Common myeloid progenitor, CD34-positive (primary cell): ENCODE measurements around the gene GNB3.

Experiments used
- CTCF ChIA-PET: fragments of 350-600 bp; sonication (Branson Sonifier 250); formaldehyde crosslinking; loops from one replicate; lab custom pipeline; 2021; ENCODE audit warnings: antibody characterized with exemption; lab: Charles Lee
- POLR2A ChIA-PET: fragments of 350-600 bp; sonication (Branson Sonifier 250); formaldehyde crosslinking; loops from one replicate; lab custom pipeline; 2021; ENCODE audit warnings: antibody characterized with exemption; lab: Charles Lee
- DNase-seq, 3 donors: peaks; one replicate each; pipeline versions ENCODE4 v3.0.0 to v3.0.0-alpha.2; 2013
- H3K27ac ChIP-seq, 2 experiments: 1 replicate in 1 of 2; 2 replicates in 1 of 2; pipeline ENCODE4 v1.7.0; 2013; ENCODE audit warnings: inconsistent platforms in 2 of 2, low read length in 2 of 2, mild to moderate bottlenecking in 2 of 2, low read depth in 1 of 2, moderate library complexity in 1 of 2; ENCODE audit not compliant: severe bottlenecking in 2 of 2, insufficient read depth in 1 of 2, poor library complexity in 1 of 2
- H3K27me3 ChIP-seq, 5 experiments: replicated peaks in 2 of 5; 1 replicate in 3 of 5; 2 replicates in 2 of 5; pipeline versions ENCODE4 v1.6.1 to v1.7.0; 2013; ENCODE audit warnings: low read length in 4 of 5, mild to moderate bottlenecking in 2 of 5, moderate library complexity in 2 of 5, inconsistent platforms in 1 of 5; ENCODE audit not compliant: insufficient read depth in 5 of 5, control insufficient read depth in 4 of 5
- H3K36me3 ChIP-seq, 4 experiments: 1 replicate in 2 of 4; 2 replicates in 2 of 4; pipeline versions ENCODE4 v1.6.1 to v1.7.0; 2013; ENCODE audit warnings: low read length in 3 of 4, control low read depth in 1 of 4, mild to moderate bottlenecking in 1 of 4; ENCODE audit not compliant: control insufficient read depth in 4 of 4, insufficient read depth in 4 of 4
- H3K4me1 ChIP-seq, 4 experiments: 1 replicate in 3 of 4; 2 replicates in 1 of 4; pipeline versions ENCODE4 v1.6.1 to v1.7.1; 2013; ENCODE audit warnings: low read length in 3 of 4, mild to moderate bottlenecking in 3 of 4, control low read depth in 1 of 4, inconsistent platforms in 1 of 4, moderate library complexity in 1 of 4; ENCODE audit not compliant: control insufficient read depth in 4 of 4, insufficient read depth in 4 of 4; ENCODE audit errors: control extremely low read depth in 1 of 4
- H3K4me3 ChIP-seq, 7 experiments: 1 replicate in 4 of 7; 2 replicates in 3 of 7; pipeline versions ENCODE4 v1.5.1 to v1.7.0; 2013; ENCODE audit warnings: mild to moderate bottlenecking in 7 of 7, low read length in 6 of 7, moderate library complexity in 6 of 7, inconsistent platforms in 2 of 7, low read depth in 2 of 7, control low read depth in 1 of 7; ENCODE audit not compliant: insufficient read depth in 4 of 7, control insufficient read depth in 1 of 7; ENCODE audit errors: extremely low read depth in 1 of 7
- H3K9me3 ChIP-seq, 5 experiments: 1 replicate in 4 of 5; 2 replicates in 1 of 5; pipeline versions ENCODE4 v1.6.1 to v1.7.1; 2013; ENCODE audit warnings: low read length in 4 of 5, mild to moderate bottlenecking in 2 of 5, inconsistent platforms in 1 of 5, low read depth in 1 of 5, moderate library complexity in 1 of 5; ENCODE audit not compliant: control insufficient read depth in 4 of 5, insufficient read depth in 2 of 5; ENCODE audit errors: control extremely low read depth in 1 of 5
- WGBS: methylation state at CpG from one replicate; pipeline ENCODE4 v1.1.5; 2013; ENCODE audit not compliant: insufficient coverage; 5-methylcytosine and 5-hydroxymethylcytosine counted together

GNB3 gene

DNA sequence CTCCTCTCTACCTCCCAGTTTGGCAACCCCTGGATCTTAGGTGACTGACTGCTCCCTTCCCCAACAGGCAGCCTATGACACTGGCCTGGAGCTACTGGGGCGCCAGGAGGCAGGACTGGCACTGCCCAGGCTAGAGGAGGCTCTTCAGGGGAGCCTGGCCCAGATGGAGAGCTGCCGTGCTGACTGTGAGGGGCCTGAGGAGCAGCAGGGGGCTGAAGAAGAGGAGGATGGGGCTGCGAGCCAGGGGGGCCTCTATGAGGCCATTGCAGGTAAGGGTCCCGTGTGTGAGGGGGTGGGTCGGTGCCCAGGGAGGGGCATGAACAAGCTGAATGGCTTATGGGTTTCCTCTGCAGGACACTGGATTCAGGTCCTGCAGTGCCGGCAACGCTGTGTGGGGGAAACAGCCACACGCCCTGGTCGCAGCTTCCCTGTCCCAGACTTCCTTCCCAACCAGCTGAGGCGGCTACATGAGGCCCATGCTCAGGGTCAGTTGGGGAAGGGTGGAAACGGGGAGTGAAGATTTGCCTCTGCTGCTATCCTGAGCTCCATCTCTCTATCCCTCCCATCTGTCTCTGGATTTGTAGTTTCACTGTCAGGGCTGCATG is 10.3 kb upstream of the GNB3 start:
- ChIA-PET CTCF (interaction anchor here (0.9 to 13.0 kb wide), 10 partner anchors 10 to 76 kb away, joined by 3 to 97 read pairs (median 5); partner anchors contain the start of genes GNB3, MLF2 and PTMS), POLR2A (no interaction called here)
- H3K4me3 ChIP-seq, result no peak overlapping the region
- H3K4me1 ChIP-seq, result peaks cover 0 to 26% (median 24%) of the 10 kb centered on the region in 4 experiments
- 96% methylated on average over 7 of the region's 11 CpGs for WGBS
- no peak overlapping the region for H3K27ac ChIP-seq
- H3K36me3 ChIP-seq, result peaks cover 0 to 30% (median 2%) of the 10 kb centered on the region in 4 experiments
- peaks cover 0 to 7% (median 0%) of the 10 kb centered on the region in 5 experiments for H3K27me3 ChIP-seq
- no peak for DNase-seq
- no peaks in the 10 kb centered on the region for H3K9me3 ChIP-seq

DNA sequence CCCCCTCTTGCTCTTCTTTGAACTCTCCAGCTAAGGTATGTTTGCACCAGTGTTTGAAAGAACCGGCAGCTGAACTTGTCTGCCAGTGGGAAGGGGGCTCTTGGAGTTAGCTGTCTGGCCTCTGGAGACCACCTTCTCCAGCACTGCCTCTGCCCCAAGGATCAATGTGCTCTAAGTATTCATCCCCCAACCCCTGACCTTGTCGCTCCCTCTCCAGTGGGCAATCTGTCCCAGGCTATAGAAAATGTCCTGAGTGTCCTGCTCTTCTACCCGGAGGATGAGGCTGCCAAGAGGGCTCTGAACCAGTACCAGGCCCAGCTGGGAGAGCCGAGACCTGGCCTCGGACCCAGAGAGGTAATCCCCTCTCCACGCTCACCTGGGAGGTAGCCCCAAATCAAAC is 9.7 kb upstream of the GNB3 start:
- no peaks in the 10 kb centered on the region for H3K9me3 ChIP-seq
- no peak overlapping the region for H3K27ac ChIP-seq
- H3K36me3 ChIP-seq, result peaks cover 0 to 30% (median 2%) of the 10 kb centered on the region in 4 experiments
- H3K4me1 ChIP-seq, result peaks cover 0 to 27% (median 22%) of the 10 kb centered on the region in 4 experiments
- ChIA-PET CTCF (interaction anchor here (0.9 to 13.0 kb wide), 11 partner anchors 9 to 98 kb away, joined by 3 to 97 read pairs (median 6); partner anchors contain the start of genes GNB3 and MLF2), POLR2A (no interaction called here)
- whole genome bisulfite sequencing, result 96% methylated on average over 6 of the region's 6 CpGs
- no peak for DNase-seq
- no peak overlapping the region for H3K4me3 ChIP-seq
- H3K27me3 ChIP-seq, result peaks cover 0 to 7% (median 0%) of the 10 kb centered on the region in 5 experiments

DNA sequence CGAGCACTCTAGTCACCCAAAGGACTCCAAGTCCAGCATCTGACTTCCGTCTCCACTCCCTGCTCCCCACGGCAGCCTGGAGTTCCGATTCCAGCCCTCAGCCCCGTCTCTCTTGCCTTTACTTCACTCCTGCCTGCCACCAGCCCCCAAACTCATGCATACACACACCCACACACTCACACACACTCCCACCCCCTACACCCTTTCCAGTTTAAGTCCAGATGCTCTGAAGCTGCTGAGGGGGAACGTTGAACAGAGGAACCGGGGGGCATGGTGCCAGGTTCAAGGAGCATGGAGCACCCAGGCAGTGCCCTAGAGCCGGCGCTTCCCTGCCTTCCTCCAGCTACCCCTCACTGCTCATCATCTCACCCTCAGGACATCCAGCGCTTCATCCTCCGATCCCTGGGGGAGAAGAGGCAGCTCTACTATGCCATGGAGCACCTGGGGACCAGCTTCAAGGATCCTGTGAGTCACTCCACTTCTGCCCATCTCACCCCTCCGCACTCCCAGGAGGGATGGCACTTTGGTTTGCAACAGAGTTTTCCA is 9.2 kb upstream of the GNB3 start:
- H3K27ac ChIP-seq, result no peak overlapping the region
- peaks cover 0 to 7% (median 0%) of the 10 kb centered on the region in 5 experiments for H3K27me3 ChIP-seq
- WGBS, result 94% methylated on average over 9 of the region's 12 CpGs
- peaks cover 0 to 27% (median 22%) of the 10 kb centered on the region in 4 experiments for H3K4me1 ChIP-seq
- ChIA-PET CTCF (interaction anchor here (0.8 to 13.0 kb wide), 7 partner anchors 9 to 98 kb away, joined by 3 to 97 read pairs (median 6); partner anchors contain the start of genes GNB3 and MLF2), POLR2A (no interaction called here)
- no peak for DNase-seq
- H3K4me3 ChIP-seq, result no peak overlapping the region
- H3K9me3 ChIP-seq, result no peaks in the 10 kb centered on the region
- H3K36me3 ChIP-seq, result peaks cover 0 to 32% (median 2%) of the 10 kb centered on the region in 4 experiments

DNA sequence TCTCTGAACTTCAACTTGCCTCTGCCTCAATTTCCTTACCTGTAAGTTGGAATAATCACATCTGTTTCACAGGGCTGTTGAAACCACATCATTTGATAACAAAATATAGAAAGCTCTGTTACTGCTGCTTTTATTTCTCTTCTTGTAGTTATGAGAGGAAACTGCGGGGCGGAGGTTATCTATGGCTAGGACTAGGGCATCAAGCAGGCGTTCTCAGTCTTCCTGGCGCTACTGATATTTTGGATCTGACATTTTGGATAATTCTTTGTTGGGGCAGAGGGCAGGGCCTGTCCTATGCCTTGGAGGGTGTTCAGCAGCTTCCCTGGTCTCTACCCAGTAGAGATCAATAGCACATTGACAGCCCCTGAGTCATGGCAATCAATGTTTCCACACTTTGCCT is 8.6 kb upstream of the GNB3 start:
- no peak overlapping the region for H3K4me3 ChIP-seq

DNA sequence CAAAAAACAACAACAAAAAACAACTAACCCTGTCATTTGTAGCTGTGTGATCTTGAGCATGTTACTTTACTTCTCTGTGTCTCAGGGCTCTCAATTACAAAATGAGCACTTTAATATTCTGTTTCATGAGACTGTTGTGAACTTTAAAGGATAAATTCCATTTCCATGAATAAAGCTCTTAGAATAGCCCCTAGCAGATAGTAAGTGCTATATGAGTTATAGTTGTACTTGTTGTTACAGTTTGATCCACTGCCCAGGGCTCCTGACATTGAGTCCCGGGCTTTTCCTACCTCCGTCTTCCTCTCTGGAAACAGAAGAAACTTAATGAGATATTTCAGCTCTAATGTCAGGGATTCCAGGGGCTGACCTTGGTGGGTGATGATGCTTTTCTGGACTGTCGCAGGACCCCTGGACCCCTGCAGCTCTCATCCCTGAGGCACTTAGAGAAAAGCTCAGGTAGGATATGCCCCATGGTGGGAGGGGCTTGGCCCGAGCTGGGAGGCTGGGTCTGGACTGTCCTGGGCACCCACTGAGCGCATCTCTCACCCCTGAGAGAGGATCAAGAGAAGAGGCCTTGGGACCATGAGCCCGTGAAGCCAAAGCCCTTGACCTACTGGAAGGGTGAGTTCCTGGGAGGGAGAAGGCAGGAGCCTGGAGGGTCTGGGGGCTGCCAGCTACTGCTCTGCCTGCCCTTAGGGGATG is 7.4 kb upstream of the GNB3 start:
- CTCF ChIA-PET, result interaction anchor here (0.8 to 5.1 kb wide), 13 partner anchors 8 to 213 kb away, joined by 3 to 39 read pairs (median 7); partner anchors contain the start of genes CDCA3, MLF2 and SPSB2
- POLR2A ChIA-PET, result no interaction called here
- H3K36me3 ChIP-seq, result peaks cover 0 to 49% (median 4%) of the 10 kb centered on the region in 4 experiments

More for the DNA sequence above, 8.6 kb upstream of the GNB3 start:
- POLR2A ChIA-PET, result no interaction called here
- Histone ChIP-seq H3K36me3 (peaks cover 0 to 37% (median 2%) of the 10 kb centered on the region in 4 experiments), H3K4me1 (peaks cover 0 to 24% (median 21%) of the 10 kb centered on the region in 4 experiments), H3K27ac (no peak overlapping the region), H3K27me3 (peaks cover 0 to 7% (median 0%) of the 10 kb centered on the region in 5 experiments), H3K9me3 (no peaks in the 10 kb centered on the region)
- WGBS, result 88% methylated on average over 2 of the region's 4 CpGs
- CTCF ChIA-PET, result interaction anchor here (0.7 to 13.0 kb wide), 9 partner anchors 11 to 99 kb away, joined by 3 to 97 read pairs (median 3); partner anchors contain the start of gene MLF2
- DNase-seq, result no peak

DNA sequence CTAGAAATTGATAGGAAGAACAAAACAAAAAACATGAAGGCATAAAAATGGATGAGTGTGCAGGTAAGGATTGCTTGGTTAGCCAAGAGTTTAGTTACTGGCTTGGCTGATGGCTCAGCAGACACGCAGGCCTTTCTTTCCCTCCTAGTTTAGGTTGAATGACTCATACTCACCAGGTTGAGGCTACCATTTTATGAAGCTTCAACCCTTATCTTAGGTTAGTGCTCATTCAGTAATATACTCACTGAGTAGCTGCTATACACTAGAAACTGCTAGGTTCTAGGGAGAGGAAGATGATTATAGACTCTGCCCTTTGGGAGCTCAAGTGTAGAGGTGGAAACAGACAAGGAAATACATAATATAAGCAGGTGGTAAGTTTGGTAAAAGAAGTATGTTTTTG is 6.5 kb upstream of the GNB3 start:
- Histone ChIP-seq H3K4me3 (no peak overlapping the region), H3K36me3 (peaks cover 0 to 58% (median 4%) of the 10 kb centered on the region in 4 experiments), H3K27ac (no peak overlapping the region), H3K27me3 (peaks cover 0 to 6% (median 0%) of the 10 kb centered on the region in 5 experiments), H3K9me3 (no peaks in the 10 kb centered on the region), H3K4me1 (peaks cover 0 to 10% (median 5%) of the 10 kb centered on the region in 4 experiments)
- ChIA-PET CTCF (interaction anchor here (0.6 to 5.1 kb wide), 18 partner anchors 9 to 213 kb away, joined by 3 to 39 read pairs (median 4); partner anchors contain the start of genes CD4, CDCA3, GPR162 and LAG3), POLR2A (no interaction called here)
- 100% methylated on average over 1 of the region's 1 CpG for WGBS
- DNase-seq, result no peak

More for the DNA sequence above, 7.4 kb upstream of the GNB3 start:
- H3K4me1 ChIP-seq, result peaks cover 0 to 15% (median 13%) of the 10 kb centered on the region in 4 experiments
- no peaks in the 10 kb centered on the region for H3K9me3 ChIP-seq
- WGBS, result 97% methylated on average over 6 of the region's 6 CpGs
- peaks cover 0 to 7% (median 0%) of the 10 kb centered on the region in 5 experiments for H3K27me3 ChIP-seq
- H3K27ac ChIP-seq, result no peak overlapping the region
- no peak overlapping the region for H3K4me3 ChIP-seq
- DNase-seq, result no peak
